GM18951 (cell line): ENCODE results near the gene MAN1C1.
"Not testable (repeated sequence)": the region's sequence is repeated elsewhere in the genome, so short reads cannot be mapped to it uniquely, and the experiment has no call there.

Experiments used
- POLR2A ChIP-seq: IDR thresholded peaks from 4 replicates; pipeline ENCODE4 v1.6.1; 2011; ENCODE audit warnings: mild to moderate bottlenecking; ENCODE audit not compliant: insufficient read length, insufficient read depth; ENCODE audit errors: extremely low read depth
- in situ Hi-C: fragments of 300-500 bp; cut with MboI; formaldehyde crosslinking; loops from one replicate; pipeline ENCODE4 v1.12.0; 2022; ENCODE audit warnings: low sequenced_read_pairs, mixed read lengths, inconsistent platforms; ENCODE audit not compliant: unreplicated experiment

Gene MAN1C1

DNA sequence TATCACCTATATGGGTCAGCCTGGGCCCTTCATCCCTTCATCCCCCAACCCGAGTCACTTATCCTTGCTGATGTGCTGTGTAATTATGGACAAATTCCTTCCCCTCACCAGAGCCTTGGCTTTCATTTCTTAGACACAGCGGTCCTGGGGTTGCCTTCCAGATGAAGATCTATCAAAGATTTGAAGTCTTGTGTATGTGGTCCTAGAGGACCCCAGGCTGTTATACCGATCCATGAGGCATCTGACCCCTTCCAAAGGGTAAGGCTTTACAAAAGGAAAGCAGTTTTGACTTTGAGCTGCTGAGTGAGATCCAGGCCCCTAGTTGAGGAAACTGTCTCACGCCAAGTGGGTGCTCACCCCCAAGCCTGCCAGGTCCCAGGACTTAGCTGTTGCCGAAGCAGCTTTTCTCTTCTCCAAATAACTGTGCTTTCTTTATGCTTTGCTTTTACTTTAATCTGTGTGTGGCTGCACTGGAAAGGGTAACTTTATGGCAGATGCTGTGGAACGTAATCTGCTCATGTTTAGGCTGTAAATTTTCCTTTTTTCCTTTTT, 37.6 kb downstream of the MAN1C1 start:
- in situ Hi-C loops = no loop called here
- no peak for TF ChIP-seq POLR2A

- in situ Hi-C loops = no loop called here
- TF ChIP-seq POLR2A = no peak
These were observed 40.7 kb downstream of the MAN1C1 start for GRCh38 chr1:25657121-25657882.

GRCh38 chr1:25657883-25658760, 41.5 kb downstream of the MAN1C1 start:
- TF ChIP-seq POLR2A = no peak
- in situ Hi-C loops = no loop called here

DNA sequence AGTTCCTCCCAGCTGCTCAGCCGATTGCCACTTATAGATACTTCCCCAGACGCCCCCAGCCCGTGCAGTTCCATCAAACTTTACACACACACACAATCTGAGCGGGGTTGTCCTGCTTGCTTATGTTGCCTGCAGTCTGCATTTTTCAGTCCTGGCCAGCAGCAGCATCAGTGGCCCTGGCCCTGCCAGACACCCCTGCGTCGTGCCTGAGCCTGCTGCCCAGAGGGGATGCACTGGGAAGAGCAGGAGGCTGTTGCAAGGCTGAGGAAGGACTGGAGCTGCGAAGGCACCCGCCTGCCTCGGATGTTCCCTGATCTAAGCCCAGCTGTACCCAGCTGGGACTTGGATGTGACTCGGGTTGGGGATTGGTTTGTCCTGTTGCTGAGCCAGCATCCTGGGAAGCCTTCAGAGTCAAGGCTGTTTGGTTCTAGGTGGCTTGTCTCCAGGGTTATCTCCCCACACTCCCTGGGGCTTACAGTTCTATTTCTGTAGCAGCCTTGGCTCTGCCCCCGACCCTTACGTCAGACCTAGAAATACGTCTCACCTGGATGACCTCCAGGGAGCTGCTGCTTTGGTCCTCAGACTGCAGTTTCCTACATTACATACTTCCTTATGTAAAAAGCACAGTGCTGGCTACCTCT, 42.3 kb downstream of the MAN1C1 start:
- in situ Hi-C loops = no loop called here
- no peak for TF ChIP-seq POLR2A

DNA sequence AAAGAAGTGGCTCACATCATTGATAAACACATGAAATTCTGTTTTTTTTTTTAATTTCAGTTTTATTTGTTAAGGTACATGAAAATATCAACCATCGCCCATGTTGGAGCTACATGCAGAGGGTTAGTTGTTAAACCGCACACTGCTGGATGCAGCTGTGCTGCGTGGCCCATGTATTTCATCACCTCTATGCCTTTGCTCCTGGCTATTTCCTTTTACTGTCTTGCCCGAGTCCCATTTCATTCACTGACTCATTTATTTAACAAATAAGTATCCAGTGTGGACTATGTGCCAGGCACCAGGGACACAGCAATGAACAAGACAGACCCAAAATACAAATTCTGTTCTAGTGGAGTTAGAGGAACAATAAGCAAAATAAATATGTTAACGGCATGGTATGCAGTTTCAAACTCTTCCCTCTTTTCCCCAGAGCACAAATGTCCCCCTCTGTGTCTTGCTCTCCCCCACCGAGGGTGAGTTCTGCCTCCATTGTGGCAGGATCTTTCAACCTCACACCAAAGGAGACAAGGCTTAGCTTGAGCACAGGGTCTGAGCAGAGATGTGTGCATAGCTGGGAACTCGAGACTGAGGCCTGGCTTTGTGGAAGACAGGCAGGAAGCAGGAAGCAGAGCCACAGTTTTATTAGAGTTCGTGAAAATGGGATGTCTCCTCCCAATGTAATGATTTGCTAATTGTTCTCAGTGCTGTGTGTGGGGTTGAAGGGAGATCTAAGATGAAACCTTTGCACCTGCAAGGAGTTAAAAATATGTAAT, 44.6 kb downstream of the MAN1C1 start:
- no peak for TF ChIP-seq POLR2A
- in situ Hi-C loops = no loop called here

- TF ChIP-seq POLR2A = no peak
- in situ Hi-C loops = no loop called here
These were observed 45.5 kb downstream of the MAN1C1 start for GRCh38 chr1:25662061-25662460.

GRCh38 chr1:25662959-25663358, 46.4 kb downstream of the MAN1C1 start:
- in situ Hi-C loops = not testable (repeated sequence)

- no peak for TF ChIP-seq POLR2A
- in situ Hi-C loops = no loop called here
These were observed 48.0 kb downstream of the MAN1C1 start for GRCh38 chr1:25664357-25665199.

DNA sequence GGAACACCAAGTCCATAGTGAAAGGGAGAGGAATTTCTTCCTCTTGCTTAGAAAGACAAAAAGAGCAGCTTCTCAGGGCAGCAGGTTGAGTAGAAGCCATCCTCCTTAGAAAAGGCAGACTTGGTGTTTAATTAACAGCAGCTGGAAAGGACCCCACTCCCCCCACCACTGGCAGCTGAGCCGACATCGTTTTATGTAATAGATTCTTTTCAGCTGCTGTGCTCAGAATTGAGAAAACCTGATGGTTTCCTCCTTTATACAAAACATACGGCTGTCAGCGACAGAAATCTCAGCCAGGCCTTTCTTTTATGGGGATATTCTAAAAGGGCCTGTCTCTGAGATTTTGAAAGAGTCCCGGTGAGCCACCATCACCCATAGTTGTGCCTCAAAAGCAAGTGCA, 49.9 kb downstream of the MAN1C1 start:
- TF ChIP-seq POLR2A = no peak
- in situ Hi-C loops = no loop called here

DNA sequence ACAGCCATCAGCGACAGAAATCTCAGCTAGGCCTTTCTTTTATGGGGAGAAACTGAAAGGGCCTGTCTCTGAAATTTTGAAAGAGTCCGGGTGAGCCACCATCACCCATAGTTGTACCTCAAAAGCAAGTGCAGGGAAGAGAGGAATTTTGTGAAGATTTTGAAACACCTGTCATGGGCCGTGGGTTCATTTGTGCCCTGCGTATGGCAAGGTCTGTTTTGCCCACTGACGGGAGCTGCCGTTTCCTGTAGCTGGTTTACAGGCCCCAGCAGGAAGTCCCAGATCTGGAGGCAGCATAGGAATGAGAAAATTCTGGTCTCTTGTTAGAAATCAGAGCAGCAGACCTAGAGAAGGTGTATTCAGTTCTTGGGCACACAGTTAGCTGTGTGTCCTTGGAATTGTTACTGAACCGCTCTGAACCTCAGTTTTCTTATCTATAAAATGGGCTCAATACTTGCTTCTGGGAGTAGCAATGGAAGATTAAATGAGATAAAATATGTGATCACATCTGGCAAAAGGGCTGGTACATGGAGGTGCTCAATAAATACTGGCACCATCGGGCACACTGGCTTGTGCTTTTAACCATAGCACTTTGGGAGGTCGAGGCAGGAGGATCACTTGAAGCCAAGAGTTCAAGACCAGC, 52.5 kb downstream of the MAN1C1 start:
- no peak for TF ChIP-seq POLR2A
- in situ Hi-C loops = no loop called here

GRCh38 chr1:25669781-25670567, 53.4 kb downstream of the MAN1C1 start:
- in situ Hi-C loops = no loop called here
- TF ChIP-seq POLR2A = no peak
